ENCODE results near the gene DOK1. TPM values are rescaled to one million over a fixed set of nuclear protein-coding genes. Genes with fewer than 3 reads are reported as not detected.
A peak's percentile ranks its signal among the peaks of the same experiment; 100 is the strongest.

DOK1 gene
- polyA plus RNA-seq, 3 donors: 48.0 to 53.6 (median 49.3) TPM

DNA sequence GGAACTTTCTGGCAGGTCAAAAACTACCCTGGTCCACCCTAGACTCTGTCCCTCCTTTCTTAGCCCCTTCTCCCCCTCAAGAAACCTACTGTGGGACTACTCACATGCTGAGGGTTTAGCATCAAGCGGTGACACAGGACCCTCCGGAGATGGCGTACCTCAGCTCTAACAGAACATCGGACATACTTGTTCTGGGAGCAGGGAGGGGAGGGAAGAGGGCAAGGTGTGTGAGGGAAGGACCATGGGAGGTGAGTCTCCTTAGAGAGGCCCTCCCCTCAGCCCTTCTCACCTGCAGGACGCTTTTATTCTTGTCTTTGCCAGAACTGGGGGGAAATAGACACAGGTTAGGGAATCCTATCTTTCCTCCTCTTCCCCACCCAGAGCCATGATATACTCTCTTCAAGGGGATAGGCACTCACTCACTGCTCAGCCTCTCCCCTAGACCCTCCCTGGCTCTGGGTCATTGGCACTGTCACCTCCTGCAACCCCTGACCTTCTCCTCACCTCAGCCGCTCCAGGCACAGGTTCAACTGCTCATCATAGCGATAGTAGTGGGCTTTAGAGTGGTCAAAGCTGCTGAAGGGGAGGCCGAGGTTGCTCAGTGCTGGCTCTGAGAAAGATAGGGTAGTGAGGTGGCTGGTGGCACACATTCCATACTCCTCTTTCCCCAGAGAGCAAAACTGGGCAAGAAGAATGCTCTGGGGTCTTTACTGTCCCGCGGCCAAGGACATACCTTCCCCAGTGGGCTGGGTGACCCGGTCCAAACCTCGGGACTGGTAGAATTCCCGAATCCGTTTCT is 48.9 kb upstream of the DOK1 start:
- Histone ChIP-seq H3K4me2 (replicated peaks; ENCODE audit: extremely low read depth, low read length, poor library complexity, severe bottlenecking) (peak overlapping the region; percentile 96), H3K27me3 (ENCODE audit: control insufficient read depth in 2 of 2, insufficient read depth in 2 of 2, low read length in 2 of 2) (peaks cover 25 to 46% of the 10 kb centered on the region in 2 donors), H3K9ac (ENCODE audit: insufficient read depth, low read length, poor library complexity, severe bottlenecking) (no peak overlapping the region), H3K4me3 (replicated peaks in 1 of 3; ENCODE audit: low read depth in 2 of 3, low read length in 3 of 3) (peak overlapping the region in 1 of 3 experiments; percentile 88), H4K20me1 (ENCODE audit: insufficient read depth, low read length) (no peaks in the 10 kb centered on the region), H3K9me3 (replicated peaks in 1 of 2; ENCODE audit: control insufficient read depth in 1 of 2, insufficient read depth in 1 of 2, low read length in 2 of 2) (no peaks in the 10 kb centered on the region), H3K4me1 (ENCODE audit: control insufficient read depth in 1 of 2, insufficient read depth in 2 of 2, low read length in 2 of 2) (peaks cover 57 to 63% of the 10 kb centered on the region in 2 donors), H3K27ac (ENCODE audit: low read depth in 1 of 2, low read length in 2 of 2) (peak overlapping the region; percentile 95 to 98), H3K79me2 (ENCODE audit: insufficient read depth, low read length) (peaks cover 28% of the 10 kb centered on the region), H3K36me3 (replicated peaks in 1 of 2; ENCODE audit: control insufficient read depth in 1 of 2, insufficient read depth in 2 of 2, low read length in 2 of 2) (no peaks in the 10 kb centered on the region), H2AFZ (ENCODE audit: insufficient read depth, low read depth, low read length, poor library complexity, severe bottlenecking) (no peak overlapping the region)
- Mint-ChIP-seq H3K36me3 (peaks cover 28 to 47% of the 10 kb centered on the region in 2 donors), H3K9me3 (peaks cover 0 to 9% (median 4%) of the 10 kb centered on the region in 7 donors), H3K27me3 (ENCODE audit: low read depth in 3 of 3) (peaks cover 38 to 57% (median 44%) of the 10 kb centered on the region in 3 donors), H3K4me1 (peaks cover 58% of the 10 kb centered on the region), H3K4me3 (peak overlapping the region; percentile 59 to 100), H3K27ac (peak overlapping the region in 6 of 7 donors; percentile 18 to 100 (median 81))
- no peak for DNase-seq
- intact Hi-C loops (cut with micrococcal nuclease): no loop called here
- TF ChIP-seq CTCF (IDR thresholded peaks at IDR 0.05): no peak
- WGBS (ENCODE audit: insufficient coverage): 100% methylated on average over 3 of the region's 14 CpGs

GRCh38 chr2:74507145-74507925 is 47.2 kb upstream of the DOK1 start, which contains the start of gene PCGF1:
PCGF1 (minus strand) TSS chr2:74507695; CDS start chr2:74507668, 27 bp downstream.
- Histone ChIP-seq H3K36me3 (replicated peaks in 1 of 2; ENCODE audit: control insufficient read depth in 1 of 2, insufficient read depth in 2 of 2, low read length in 2 of 2) (no peaks in the 10 kb centered on the region), H3K27me3 (ENCODE audit: control insufficient read depth in 2 of 2, insufficient read depth in 2 of 2, low read length in 2 of 2) (peaks cover 25 to 46% of the 10 kb centered on the region in 2 donors), H3K4me3 (replicated peaks in 1 of 3; ENCODE audit: low read depth in 2 of 3, low read length in 3 of 3) (peak within 1 kb of the TSS; percentile 61 to 88 (median 79)), H3K4me2 (replicated peaks; ENCODE audit: extremely low read depth, low read length, poor library complexity, severe bottlenecking) (peak within 1 kb of the TSS; percentile 96), H3K9me3 (replicated peaks in 1 of 2; ENCODE audit: control insufficient read depth in 1 of 2, insufficient read depth in 1 of 2, low read length in 2 of 2) (peaks cover 0 to 4% of the 10 kb centered on the region in 2 donors), H2AFZ (ENCODE audit: insufficient read depth, low read depth, low read length, poor library complexity, severe bottlenecking) (peak within 1 kb of the TSS; percentile 99), H3K79me2 (ENCODE audit: insufficient read depth, low read length) (peaks cover 28% of the 10 kb centered on the region), H3K9ac (ENCODE audit: insufficient read depth, low read length, poor library complexity, severe bottlenecking) (peak within 1 kb of the TSS; percentile 88), H3K4me1 (ENCODE audit: control insufficient read depth in 1 of 2, insufficient read depth in 2 of 2, low read length in 2 of 2) (peaks cover 52 to 58% of the 10 kb centered on the region in 2 donors), H3K27ac (ENCODE audit: low read depth in 1 of 2, low read length in 2 of 2) (peak within 1 kb of the TSS; percentile 95 to 98), H4K20me1 (ENCODE audit: insufficient read depth, low read length) (no peaks in the 10 kb centered on the region)
- peak within 1 kb of the TSS; percentile 96 to 100 for H3K4me3 Mint-ChIP-seq
- peaks cover 25 to 36% of the 10 kb centered on the region in 2 donors for H3K36me3 Mint-ChIP-seq
- intact Hi-C loops (cut with micrococcal nuclease): loop anchor here in 1 of 2 donors (1.0 kb wide), 1 partner anchor 22 kb away; the partner anchor contains the start of genes AUP1 and HTRA2
- WGBS (ENCODE audit: insufficient coverage): 1% methylated on average over 54 of the region's 56 CpGs
- H3K4me1 Mint-ChIP-seq: peaks cover 59% of the 10 kb centered on the region
- H3K27me3 Mint-ChIP-seq (ENCODE audit: low read depth in 3 of 3): peaks cover 37 to 57% (median 44%) of the 10 kb centered on the region in 3 donors
- DNase-seq: peak; percentile 96 to 99 (median 96)
- H3K9me3 Mint-ChIP-seq: peaks cover 0 to 12% (median 8%) of the 10 kb centered on the region in 7 donors
- peak within 1 kb of the TSS; percentile 98 to 100 (median 100) for H3K27ac Mint-ChIP-seq
- no peak for TF ChIP-seq CTCF (IDR thresholded peaks at IDR 0.05)

All from CD14-positive monocyte (primary cell).